ENCODE measurements around the gene ALX4.

Gene ALX4

DNA sequence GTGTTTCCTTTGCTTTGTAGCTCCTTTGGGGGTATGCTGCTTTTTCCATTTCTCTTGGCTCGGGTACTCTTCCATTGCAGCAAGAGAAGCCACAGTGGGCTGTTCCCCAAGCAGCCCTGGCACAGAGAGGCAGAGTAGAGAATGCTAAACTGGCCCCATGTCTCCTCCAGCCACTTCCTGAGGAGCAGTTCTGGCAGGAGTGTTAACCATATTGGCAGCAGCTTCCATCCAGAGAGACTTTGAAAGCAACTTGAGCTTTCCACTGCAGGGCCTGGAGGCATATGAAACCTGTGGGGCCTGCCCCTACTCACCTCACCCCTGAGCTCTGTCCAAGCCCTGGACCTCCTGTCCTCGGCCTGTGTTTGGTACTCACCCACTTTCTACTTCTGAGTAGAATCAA is 61.8 kb downstream of the ALX4 start:
- no peak overlapping the region for H3K4me3 ChIP-seq (ENCODE audit: low read depth, low read length)
- DNase-seq (ENCODE audit: low read depth) = peak; percentile 67
- no peak for TF ChIP-seq CTCF (IDR thresholded peaks at IDR 0.05; ENCODE audit: low read depth, low read length, missing control alignments)
- in situ Hi-C loops (cut with HindIII; ENCODE audit: low sequenced_read_pairs) = loop anchor here (5.0 kb wide), 1 partner anchor 74 kb away; no protein-coding TSS in a partner anchor

- in situ Hi-C loops (cut with HindIII; ENCODE audit: low sequenced_read_pairs) = loop anchor here (5.0 kb wide), 1 partner anchor 75 kb away; no protein-coding TSS in a partner anchor
- DNase-seq (ENCODE audit: low read depth) = peak; percentile 24
- H3K4me3 ChIP-seq (ENCODE audit: low read depth, low read length) = no peak overlapping the region
- TF ChIP-seq CTCF (IDR thresholded peaks at IDR 0.05; ENCODE audit: low read depth, low read length, missing control alignments) = no peak
Measured at GRCh38 chr11:44247508-44247907, 62.4 kb downstream of the ALX4 start.

DNA sequence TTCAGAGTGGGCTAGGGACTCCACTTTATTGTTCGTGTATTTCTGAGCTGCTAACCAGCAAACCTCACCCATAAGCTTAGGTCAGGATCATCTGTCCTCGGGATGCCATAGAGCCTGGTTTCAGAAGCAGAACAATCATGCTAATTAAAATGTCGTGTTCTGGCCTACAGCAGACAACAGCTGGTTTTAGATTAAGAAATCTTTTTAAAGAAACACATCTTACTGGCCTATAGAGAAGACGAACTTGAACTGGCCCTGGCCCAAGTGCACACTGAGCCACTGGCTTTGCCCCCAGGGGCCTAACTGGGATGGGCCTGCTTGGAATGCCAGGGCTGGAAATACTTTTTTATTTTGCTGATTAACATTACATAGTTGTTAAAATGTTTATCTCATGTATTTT is 63.2 kb downstream of the ALX4 start:
- DNase-seq (ENCODE audit: low read depth) = peak; percentile 18
- H3K4me3 ChIP-seq (ENCODE audit: low read depth, low read length) = no peak overlapping the region
- in situ Hi-C loops (cut with HindIII; ENCODE audit: low sequenced_read_pairs) = loop anchor here (5.0 kb wide), 1 partner anchor 76 kb away; no protein-coding TSS in a partner anchor
- no peak for TF ChIP-seq CTCF (IDR thresholded peaks at IDR 0.05; ENCODE audit: low read depth, low read length, missing control alignments)

DNA sequence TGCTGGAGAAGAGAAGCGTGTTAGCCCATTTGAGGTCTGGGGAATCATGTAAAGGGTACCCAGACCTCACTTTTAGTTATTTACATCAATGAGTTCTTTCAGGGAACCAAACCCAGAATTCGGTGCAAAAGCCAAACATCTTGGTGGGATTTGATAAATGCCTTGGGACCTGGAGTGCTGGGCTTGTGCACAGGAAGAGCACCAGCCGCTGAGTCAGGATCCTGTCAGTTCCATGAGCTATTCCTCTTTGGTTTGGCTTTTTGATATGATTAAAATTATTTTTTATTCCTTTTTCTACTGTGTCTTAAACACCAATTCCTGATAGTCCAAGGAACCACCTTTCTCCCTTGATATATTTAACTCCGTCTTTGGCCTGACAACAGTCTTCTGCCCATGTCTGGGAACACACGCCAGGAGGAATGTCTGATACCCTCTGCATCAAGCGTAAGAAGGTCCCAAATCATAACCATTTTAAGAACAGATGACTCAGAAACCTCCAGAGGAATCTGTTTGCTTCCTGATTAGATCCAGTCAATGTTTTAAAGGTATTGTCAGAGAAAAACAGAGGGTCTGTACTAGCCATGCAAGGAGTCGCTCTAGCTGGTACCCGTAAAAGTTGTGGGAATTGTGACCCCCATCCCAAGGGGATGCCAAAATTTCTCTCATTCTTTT is 65.2 kb downstream of the ALX4 start:
- DNase-seq (ENCODE audit: low read depth) = no peak
- no peak for TF ChIP-seq CTCF (IDR thresholded peaks at IDR 0.05; ENCODE audit: low read depth, low read length, missing control alignments)
- in situ Hi-C loops (cut with HindIII; ENCODE audit: low sequenced_read_pairs) = loop anchor here (5.0 kb wide), 1 partner anchor 78 kb away; no protein-coding TSS in a partner anchor
- H3K4me3 ChIP-seq (ENCODE audit: low read depth, low read length) = no peak overlapping the region

GRCh38 chr11:44243595-44244343 is 66.2 kb downstream of the ALX4 start:
- in situ Hi-C loops (cut with HindIII; ENCODE audit: low sequenced_read_pairs) = no loop called here
- DNase-seq (ENCODE audit: low read depth) = peak; percentile 32
- no peak overlapping the region for H3K4me3 ChIP-seq (ENCODE audit: low read depth, low read length)
- no peak for TF ChIP-seq CTCF (IDR thresholded peaks at IDR 0.05; ENCODE audit: low read depth, low read length, missing control alignments)

- in situ Hi-C loops (cut with HindIII; ENCODE audit: low sequenced_read_pairs) = no loop called here
- DNase-seq (ENCODE audit: low read depth) = no peak
- H3K4me3 ChIP-seq (ENCODE audit: low read depth, low read length) = no peak overlapping the region
- TF ChIP-seq CTCF (IDR thresholded peaks at IDR 0.05; ENCODE audit: low read depth, low read length, missing control alignments) = no peak
Measured at GRCh38 chr11:44243086-44243485, 66.9 kb downstream of the ALX4 start.

Data from astrocyte of the cerebellum (primary cell).